Measurements from ENCODE around the gene CHI3L2. TPM values are rescaled to one million over a fixed set of nuclear protein-coding genes. Genes with fewer than 3 reads are reported as not detected.

The CHI3L2 gene
- total RNA-seq, 1 donor from 2014 or later = 3.9 TPM

GRCh38 chr1:111286912-111287311, 59.4 kb downstream of the CHI3L2 start:
- H3K27ac Mint-ChIP-seq = no peak overlapping the region
- no peaks in the 10 kb centered on the region for H3K9me3 Mint-ChIP-seq
- H3K36me3 Mint-ChIP-seq (ENCODE audit: low read depth) = no peaks in the 10 kb centered on the region
- H3K4me3 Mint-ChIP-seq = no peak overlapping the region
- intact Hi-C loops (cut with micrococcal nuclease) = no loop called here
- peaks cover 2% of the 10 kb centered on the region for H3K27me3 Mint-ChIP-seq
- H3K4me1 Mint-ChIP-seq = no peaks in the 10 kb centered on the region
- no peak for DNase-seq

GRCh38 chr1:111289371-111289770, 61.9 kb downstream of the CHI3L2 start:
- intact Hi-C loops (cut with micrococcal nuclease) = no loop called here
- H3K4me1 Mint-ChIP-seq = peaks cover 2% of the 10 kb centered on the region
- no peaks in the 10 kb centered on the region for H3K36me3 Mint-ChIP-seq (ENCODE audit: low read depth)
- no peak overlapping the region for H3K4me3 Mint-ChIP-seq
- peaks cover 2% of the 10 kb centered on the region for H3K27me3 Mint-ChIP-seq
- DNase-seq = no peak
- no peak overlapping the region for H3K27ac Mint-ChIP-seq
- H3K9me3 Mint-ChIP-seq = no peaks in the 10 kb centered on the region

GRCh38 chr1:111290104-111290503, 62.6 kb downstream of the CHI3L2 start:
- H3K27me3 Mint-ChIP-seq = peaks cover 2% of the 10 kb centered on the region
- H3K4me3 Mint-ChIP-seq = no peak overlapping the region
- no peaks in the 10 kb centered on the region for H3K36me3 Mint-ChIP-seq (ENCODE audit: low read depth)
- intact Hi-C loops (cut with micrococcal nuclease) = no loop called here
- H3K27ac Mint-ChIP-seq = no peak overlapping the region
- H3K4me1 Mint-ChIP-seq = peaks cover 2% of the 10 kb centered on the region
- no peaks in the 10 kb centered on the region for H3K9me3 Mint-ChIP-seq
- DNase-seq = no peak

- H3K4me3 Mint-ChIP-seq = no peak within 1 kb of the TSS
- peaks cover 2% of the 10 kb centered on the region for H3K4me1 Mint-ChIP-seq
- H3K9me3 Mint-ChIP-seq = no peaks in the 10 kb centered on the region
- intact Hi-C loops (cut with micrococcal nuclease) = no loop called here
- no peak within 1 kb of the TSS for H3K27ac Mint-ChIP-seq
- H3K27me3 Mint-ChIP-seq = peaks cover 2% of the 10 kb centered on the region
- no peak for DNase-seq
- H3K36me3 Mint-ChIP-seq (ENCODE audit: low read depth) = no peaks in the 10 kb centered on the region
These were observed 63.1 kb downstream of the CHI3L2 start, which contains the start of gene CHIA for GRCh38 chr1:111290630-111291029. CHIA (plus strand) TSS chr1:111290851; CDS start chr1:111310468, 19,617 bp downstream.

Other genes with a start within 250 kb of the CHI3L2 start
- gene DRAM2, start 87.6 kb upstream of the CHI3L2 start, total RNA-seq = 25.8 and 26.5 TPM in 2 replicates
- 32.4 and 32.9 TPM in 2 replicates for gene CEPT1, start 87.5 kb upstream of the CHI3L2 start, total RNA-seq
- gene DENND2D, start 27.1 kb upstream of the CHI3L2 start, total RNA-seq = 175 and 180 TPM in 2 replicates
- gene CHIA, start 63.1 kb downstream of the CHI3L2 start, total RNA-seq = not detected in 2 replicates
- 0.65 and 0.71 TPM in 2 replicates for gene OVGP1, start 200.0 kb downstream of the CHI3L2 start, total RNA-seq
- 60.9 and 65.0 TPM in 2 replicates for gene WDR77, start 221.5 kb downstream of the CHI3L2 start, total RNA-seq
- gene ATP5PB, start 221.8 kb downstream of the CHI3L2 start, total RNA-seq = 308 and 325 TPM in 2 replicates
- 2.1 and 2.7 TPM in 2 replicates for gene C1orf162, start 246.3 kb downstream of the CHI3L2 start, total RNA-seq